ENCODE results near the gene IL3RA.
"Not testable (repeated sequence)": the region's sequence is repeated elsewhere in the genome, so short reads cannot be mapped to it uniquely, and the experiment has no call there.

The IL3RA gene

GRCh38 chrX:1307626-1308340 lies 28.8 kb upstream of the IL3RA start:
- Histone ChIP-seq H3K4me3 (ENCODE audit: low read depth, low read length) (no peak overlapping the region), H3K27ac (ENCODE audit: low read depth, low read length) (no peak overlapping the region), H3K36me3 (ENCODE audit: control insufficient read depth, insufficient read depth, low read length) (no peaks in the 10 kb centered on the region), H3K27me3 (ENCODE audit: control insufficient read depth, insufficient read depth, low read length) (no peaks in the 10 kb centered on the region), H3K4me1 (ENCODE audit: control insufficient read depth, insufficient read depth, low read length) (no peaks in the 10 kb centered on the region), H3K9me3 (ENCODE audit: control insufficient read depth, insufficient read depth, low read length) (no peaks in the 10 kb centered on the region), H3K9ac (ENCODE audit: low read depth, low read length) (no peak overlapping the region)

- no peak overlapping the region for H3K9ac ChIP-seq (ENCODE audit: low read depth, low read length)
Measured at GRCh38 chrX:1308476-1308875, 28.1 kb upstream of the IL3RA start.

DNA sequence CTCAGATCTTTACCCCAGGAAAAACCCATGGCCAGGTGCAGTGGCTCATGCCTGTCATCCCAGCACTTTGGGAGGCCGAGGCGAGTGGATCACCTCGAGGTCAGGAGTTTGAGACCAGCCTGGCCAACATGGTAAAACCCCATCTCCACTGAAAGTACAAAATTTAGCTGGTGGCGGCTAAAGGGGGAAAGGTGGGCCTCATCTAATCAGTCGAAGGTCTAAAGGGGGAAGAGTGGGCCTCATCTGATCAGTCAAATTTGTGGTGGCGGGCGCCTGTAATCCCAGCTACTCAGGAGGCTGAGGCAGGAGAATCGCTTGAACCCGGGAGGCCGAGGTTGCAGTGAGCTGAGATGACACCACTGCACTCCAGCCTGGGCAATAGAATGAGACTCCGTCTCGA lies 27.7 kb upstream of the IL3RA start:
- not testable (repeated sequence) for H3K27me3 ChIP-seq (ENCODE audit: control insufficient read depth, insufficient read depth, low read length); H3K27ac ChIP-seq (ENCODE audit: low read depth, low read length); H3K4me1 ChIP-seq (ENCODE audit: control insufficient read depth, insufficient read depth, low read length); H3K36me3 ChIP-seq (ENCODE audit: control insufficient read depth, insufficient read depth, low read length); H3K9ac ChIP-seq (ENCODE audit: low read depth, low read length); H3K9me3 ChIP-seq (ENCODE audit: control insufficient read depth, insufficient read depth, low read length); H3K4me3 ChIP-seq (ENCODE audit: low read depth, low read length)

More at GRCh38 chrX:1308476-1308875, 28.1 kb upstream of the IL3RA start:
- H3K9me3 ChIP-seq (ENCODE audit: control insufficient read depth, insufficient read depth, low read length), result no peaks in the 10 kb centered on the region
- H3K4me3 ChIP-seq (ENCODE audit: low read depth, low read length), result no peak overlapping the region
- no peaks in the 10 kb centered on the region for H3K4me1 ChIP-seq (ENCODE audit: control insufficient read depth, insufficient read depth, low read length)
- no peak overlapping the region for H3K27ac ChIP-seq (ENCODE audit: low read depth, low read length)
- no peaks in the 10 kb centered on the region for H3K36me3 ChIP-seq (ENCODE audit: control insufficient read depth, insufficient read depth, low read length)
- H3K27me3 ChIP-seq (ENCODE audit: control insufficient read depth, insufficient read depth, low read length), result no peaks in the 10 kb centered on the region

GRCh38 chrX:1313788-1314187 lies 22.8 kb upstream of the IL3RA start:
- Histone ChIP-seq H3K9ac (ENCODE audit: low read depth, low read length) (no peak overlapping the region), H3K36me3 (ENCODE audit: control insufficient read depth, insufficient read depth, low read length) (no peaks in the 10 kb centered on the region), H3K4me1 (ENCODE audit: control insufficient read depth, insufficient read depth, low read length) (no peaks in the 10 kb centered on the region), H3K9me3 (ENCODE audit: control insufficient read depth, insufficient read depth, low read length) (no peaks in the 10 kb centered on the region), H3K27me3 (ENCODE audit: control insufficient read depth, insufficient read depth, low read length) (no peaks in the 10 kb centered on the region), H3K4me3 (ENCODE audit: low read depth, low read length) (no peak overlapping the region), H3K27ac (ENCODE audit: low read depth, low read length) (no peak overlapping the region)

GRCh38 chrX:1316527-1316926 lies 20.1 kb upstream of the IL3RA start:
- Histone ChIP-seq H3K36me3 (ENCODE audit: control insufficient read depth, insufficient read depth, low read length) (no peaks in the 10 kb centered on the region), H3K27ac (ENCODE audit: low read depth, low read length) (no peak overlapping the region), H3K4me1 (ENCODE audit: control insufficient read depth, insufficient read depth, low read length) (no peaks in the 10 kb centered on the region), H3K4me3 (ENCODE audit: low read depth, low read length) (no peak overlapping the region), H3K9me3 (ENCODE audit: control insufficient read depth, insufficient read depth, low read length) (no peaks in the 10 kb centered on the region), H3K27me3 (ENCODE audit: control insufficient read depth, insufficient read depth, low read length) (no peaks in the 10 kb centered on the region), H3K9ac (ENCODE audit: low read depth, low read length) (no peak overlapping the region)

DNA sequence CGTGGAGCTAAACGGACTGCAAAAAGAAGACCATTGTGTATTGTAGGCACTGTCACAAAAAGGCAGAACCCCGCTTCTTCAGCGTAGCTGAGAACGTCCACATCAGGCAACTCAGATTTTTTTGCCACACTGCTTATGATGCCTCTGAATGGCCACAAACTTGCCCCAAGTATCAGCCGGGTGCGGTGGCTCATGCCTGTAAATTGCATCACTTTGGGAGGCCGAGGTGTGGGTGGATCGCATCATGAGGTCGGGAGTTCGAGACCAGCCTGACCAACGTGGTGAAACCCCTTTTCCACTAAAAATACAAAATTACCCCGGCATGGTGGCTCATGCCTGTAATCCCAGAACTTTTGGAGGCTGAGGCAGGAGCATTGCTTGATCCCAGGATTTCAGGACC lies 14.9 kb upstream of the IL3RA start:
- Histone ChIP-seq H3K27ac (ENCODE audit: low read depth, low read length) (no peak overlapping the region), H3K27me3 (ENCODE audit: control insufficient read depth, insufficient read depth, low read length) (no peaks in the 10 kb centered on the region), H3K4me1 (ENCODE audit: control insufficient read depth, insufficient read depth, low read length) (no peaks in the 10 kb centered on the region), H3K36me3 (ENCODE audit: control insufficient read depth, insufficient read depth, low read length) (no peaks in the 10 kb centered on the region), H3K4me3 (ENCODE audit: low read depth, low read length) (no peak overlapping the region), H3K9me3 (ENCODE audit: control insufficient read depth, insufficient read depth, low read length) (no peaks in the 10 kb centered on the region), H3K9ac (ENCODE audit: low read depth, low read length) (no peak overlapping the region)

- Histone ChIP-seq H3K27ac (ENCODE audit: low read depth, low read length) (no peak overlapping the region), H3K4me3 (ENCODE audit: low read depth, low read length) (no peak overlapping the region), H3K4me1 (ENCODE audit: control insufficient read depth, insufficient read depth, low read length) (no peaks in the 10 kb centered on the region), H3K9me3 (ENCODE audit: control insufficient read depth, insufficient read depth, low read length) (no peaks in the 10 kb centered on the region), H3K36me3 (ENCODE audit: control insufficient read depth, insufficient read depth, low read length) (no peaks in the 10 kb centered on the region), H3K27me3 (ENCODE audit: control insufficient read depth, insufficient read depth, low read length) (no peaks in the 10 kb centered on the region), H3K9ac (ENCODE audit: low read depth, low read length) (no peak overlapping the region)
Measured at GRCh38 chrX:1322393-1322792, 14.2 kb upstream of the IL3RA start.

- H3K9ac ChIP-seq (ENCODE audit: low read depth, low read length), result no peak overlapping the region
- H3K9me3 ChIP-seq (ENCODE audit: control insufficient read depth, insufficient read depth, low read length), result no peaks in the 10 kb centered on the region
- no peaks in the 10 kb centered on the region for H3K4me1 ChIP-seq (ENCODE audit: control insufficient read depth, insufficient read depth, low read length)
- H3K4me3 ChIP-seq (ENCODE audit: low read depth, low read length), result no peak overlapping the region
- no peaks in the 10 kb centered on the region for H3K27me3 ChIP-seq (ENCODE audit: control insufficient read depth, insufficient read depth, low read length)
- H3K27ac ChIP-seq (ENCODE audit: low read depth, low read length), result no peak overlapping the region
- no peaks in the 10 kb centered on the region for H3K36me3 ChIP-seq (ENCODE audit: control insufficient read depth, insufficient read depth, low read length)
Measured at GRCh38 chrX:1323315-1323714, 13.3 kb upstream of the IL3RA start.

DNA sequence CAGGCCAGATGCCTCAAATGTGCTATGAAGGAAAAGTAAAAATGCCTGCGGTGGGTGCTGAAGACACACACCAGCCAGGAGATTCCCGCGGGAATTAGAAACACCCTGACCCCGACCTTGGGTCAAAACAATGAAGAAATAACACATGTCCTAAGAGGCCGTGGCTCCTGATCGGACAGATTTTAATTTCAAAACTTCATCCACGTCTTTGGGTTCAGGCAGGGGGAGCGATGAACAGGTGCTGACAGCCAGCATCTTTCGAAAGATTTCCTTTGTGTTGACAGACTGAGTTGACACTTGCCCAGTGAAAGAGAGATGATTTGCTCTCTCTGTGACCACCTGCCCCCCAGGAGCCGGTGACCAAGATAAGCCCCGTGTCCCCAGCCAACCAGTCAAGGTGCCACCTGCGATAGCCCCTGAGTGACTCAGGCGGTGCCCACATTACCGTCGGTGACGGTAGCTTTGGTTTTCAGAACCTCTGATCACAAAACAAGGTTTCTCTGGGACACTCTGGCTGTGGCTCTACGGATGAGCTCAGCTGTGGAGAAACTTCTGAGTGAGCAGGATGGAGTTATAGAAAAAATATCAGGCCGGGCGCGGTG lies 11.0 kb upstream of the IL3RA start:
- no peak overlapping the region for H3K4me3 ChIP-seq (ENCODE audit: low read depth, low read length)

DNA sequence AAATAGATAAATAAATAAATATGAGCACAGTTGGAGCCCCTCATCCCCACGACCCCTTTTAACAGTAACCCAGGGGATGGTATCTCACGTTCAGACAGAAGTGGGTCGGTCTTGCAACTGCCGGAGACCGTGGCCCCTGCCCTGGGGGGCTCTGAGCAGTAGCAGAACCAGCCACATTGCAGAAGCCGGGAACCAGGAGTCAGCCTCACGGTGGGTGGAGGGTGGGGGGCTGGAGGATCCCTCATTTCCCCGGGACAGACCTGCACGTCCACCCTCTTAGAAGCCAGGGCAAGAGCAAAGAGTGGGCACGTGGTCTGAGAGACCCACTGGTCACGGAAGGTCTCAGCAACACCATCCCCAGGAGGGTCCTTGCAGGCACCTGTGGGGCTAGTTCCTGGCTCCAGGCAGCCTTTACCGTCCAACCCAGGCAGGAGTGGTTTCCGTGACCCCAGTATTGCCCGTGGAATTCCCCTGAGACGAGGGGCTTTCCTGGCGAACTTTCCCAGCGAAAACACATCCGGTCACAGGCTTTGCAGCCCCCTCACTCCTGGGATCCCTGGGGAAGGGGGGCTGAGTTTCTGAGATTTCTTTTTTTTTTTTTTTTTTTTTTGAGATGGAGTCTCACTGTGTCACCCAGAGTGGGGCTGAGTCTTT lies 8.8 kb upstream of the IL3RA start:
- H3K4me1 ChIP-seq (ENCODE audit: control insufficient read depth, insufficient read depth, low read length), result no peaks in the 10 kb centered on the region
- H3K9me3 ChIP-seq (ENCODE audit: control insufficient read depth, insufficient read depth, low read length), result no peaks in the 10 kb centered on the region
- H3K4me3 ChIP-seq (ENCODE audit: low read depth, low read length), result no peak overlapping the region
- H3K36me3 ChIP-seq (ENCODE audit: control insufficient read depth, insufficient read depth, low read length), result no peaks in the 10 kb centered on the region
- H3K9ac ChIP-seq (ENCODE audit: low read depth, low read length), result no peak overlapping the region
- H3K27me3 ChIP-seq (ENCODE audit: control insufficient read depth, insufficient read depth, low read length), result no peaks in the 10 kb centered on the region
- no peak overlapping the region for H3K27ac ChIP-seq (ENCODE audit: low read depth, low read length)

More for the DNA sequence above, 11.0 kb upstream of the IL3RA start:
- no peaks in the 10 kb centered on the region for H3K4me1 ChIP-seq (ENCODE audit: control insufficient read depth, insufficient read depth, low read length)
- H3K9me3 ChIP-seq (ENCODE audit: control insufficient read depth, insufficient read depth, low read length), result no peaks in the 10 kb centered on the region
- no peaks in the 10 kb centered on the region for H3K27me3 ChIP-seq (ENCODE audit: control insufficient read depth, insufficient read depth, low read length)
- no peaks in the 10 kb centered on the region for H3K36me3 ChIP-seq (ENCODE audit: control insufficient read depth, insufficient read depth, low read length)
- no peak overlapping the region for H3K27ac ChIP-seq (ENCODE audit: low read depth, low read length)
- no peak overlapping the region for H3K9ac ChIP-seq (ENCODE audit: low read depth, low read length)

DNA sequence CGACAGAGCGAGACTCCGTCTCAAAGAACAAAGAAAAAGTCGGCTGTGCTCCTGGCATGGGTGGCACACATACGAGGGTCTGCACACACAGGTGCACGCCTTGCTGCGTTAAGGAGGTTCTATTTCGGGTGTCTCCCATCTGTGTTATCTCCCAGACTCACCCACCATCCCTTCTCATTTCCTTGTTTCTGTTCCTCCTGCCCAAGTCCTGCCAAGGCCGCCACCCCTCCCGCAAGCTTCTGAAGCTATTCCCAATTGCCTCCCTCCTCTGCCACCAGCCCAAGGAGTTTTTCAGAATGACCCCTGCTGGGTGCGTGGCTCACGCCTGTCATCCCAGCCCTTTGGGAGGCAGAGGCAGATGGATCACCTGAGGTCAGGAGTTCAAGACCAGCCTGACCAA lies 6.0 kb upstream of the IL3RA start:
- Histone ChIP-seq H3K4me3 (ENCODE audit: low read depth, low read length) (no peak overlapping the region), H3K9me3 (ENCODE audit: control insufficient read depth, insufficient read depth, low read length) (no peaks in the 10 kb centered on the region), H3K36me3 (ENCODE audit: control insufficient read depth, insufficient read depth, low read length) (no peaks in the 10 kb centered on the region), H3K4me1 (ENCODE audit: control insufficient read depth, insufficient read depth, low read length) (no peaks in the 10 kb centered on the region), H3K27me3 (ENCODE audit: control insufficient read depth, insufficient read depth, low read length) (no peaks in the 10 kb centered on the region), H3K9ac (ENCODE audit: low read depth, low read length) (no peak overlapping the region), H3K27ac (ENCODE audit: low read depth, low read length) (no peak overlapping the region)

Data from HUES48 (cell line).